NT2/D1 (cell line): ENCODE data around the gene NOL3.

Experiments
- YY1 ChIP-seq: IDR thresholded peaks from 2 replicates; pipeline ENCODE4 v1.6.1; 2011; ENCODE audit not compliant: insufficient read length, insufficient read depth
- ZNF274 ChIP-seq: IDR thresholded peaks from 2 replicates; pipeline ENCODE4 v1.6.1; 2011; ENCODE audit warnings: mild to moderate bottlenecking, low read depth, low read length

DNA sequence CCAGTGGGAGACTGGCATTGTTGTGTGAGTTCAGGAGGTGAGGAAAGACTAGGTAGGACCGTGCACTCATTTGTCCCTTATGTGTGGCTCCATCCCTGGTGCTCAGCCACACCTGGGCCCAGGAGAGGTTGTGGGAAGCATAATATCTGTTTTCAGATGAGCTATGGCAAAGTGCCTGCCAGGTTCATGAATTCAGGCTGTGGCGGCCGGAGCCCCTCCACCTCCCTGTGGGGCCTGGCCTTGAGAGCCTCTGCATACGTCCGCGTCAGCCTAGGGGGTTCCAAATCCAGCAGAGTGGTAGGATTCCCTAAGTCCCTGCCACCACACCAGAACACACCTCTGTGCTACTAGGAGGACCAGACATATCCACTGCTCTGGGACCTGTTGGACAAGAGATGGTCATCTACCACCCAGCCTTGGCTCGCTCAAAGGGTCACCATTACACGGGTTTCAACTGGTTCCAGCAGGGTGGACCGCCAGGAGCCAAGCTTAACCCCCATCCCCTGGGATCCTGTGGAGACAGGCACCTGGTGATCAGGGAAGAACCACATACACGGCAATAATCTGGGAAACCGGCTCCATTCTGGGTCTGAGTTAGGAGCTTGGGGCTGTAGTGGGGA is 21.6 kb upstream of the NOL3 start:
- TF ChIP-seq ZNF274: no peak
- TF ChIP-seq YY1: no peak
